Measurements from ENCODE around the gene PCDHGA1.
"Not testable (repeated sequence)": the region's sequence is repeated elsewhere in the genome, so short reads cannot be mapped to it uniquely, and the experiment has no call there.

Gene PCDHGA1

DNA sequence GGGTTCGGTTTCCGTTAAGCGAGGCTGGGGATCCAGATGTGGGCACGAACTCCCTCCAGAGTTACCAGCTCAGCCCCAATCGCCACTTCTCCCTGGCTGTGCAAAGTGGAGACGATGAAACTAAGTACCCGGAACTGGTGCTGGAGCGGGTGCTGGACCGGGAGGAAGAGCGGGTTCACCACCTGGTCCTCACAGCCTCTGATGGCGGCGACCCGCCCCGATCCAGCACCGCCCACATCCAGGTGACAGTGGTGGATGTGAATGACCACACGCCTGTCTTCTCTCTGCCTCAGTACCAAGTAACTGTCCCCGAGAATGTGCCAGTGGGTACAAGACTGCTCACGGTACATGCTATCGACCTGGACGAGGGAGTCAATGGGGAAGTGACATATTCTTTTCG is 53.0 kb downstream of the PCDHGA1 start:
- DNase-seq, result no peak

DNA sequence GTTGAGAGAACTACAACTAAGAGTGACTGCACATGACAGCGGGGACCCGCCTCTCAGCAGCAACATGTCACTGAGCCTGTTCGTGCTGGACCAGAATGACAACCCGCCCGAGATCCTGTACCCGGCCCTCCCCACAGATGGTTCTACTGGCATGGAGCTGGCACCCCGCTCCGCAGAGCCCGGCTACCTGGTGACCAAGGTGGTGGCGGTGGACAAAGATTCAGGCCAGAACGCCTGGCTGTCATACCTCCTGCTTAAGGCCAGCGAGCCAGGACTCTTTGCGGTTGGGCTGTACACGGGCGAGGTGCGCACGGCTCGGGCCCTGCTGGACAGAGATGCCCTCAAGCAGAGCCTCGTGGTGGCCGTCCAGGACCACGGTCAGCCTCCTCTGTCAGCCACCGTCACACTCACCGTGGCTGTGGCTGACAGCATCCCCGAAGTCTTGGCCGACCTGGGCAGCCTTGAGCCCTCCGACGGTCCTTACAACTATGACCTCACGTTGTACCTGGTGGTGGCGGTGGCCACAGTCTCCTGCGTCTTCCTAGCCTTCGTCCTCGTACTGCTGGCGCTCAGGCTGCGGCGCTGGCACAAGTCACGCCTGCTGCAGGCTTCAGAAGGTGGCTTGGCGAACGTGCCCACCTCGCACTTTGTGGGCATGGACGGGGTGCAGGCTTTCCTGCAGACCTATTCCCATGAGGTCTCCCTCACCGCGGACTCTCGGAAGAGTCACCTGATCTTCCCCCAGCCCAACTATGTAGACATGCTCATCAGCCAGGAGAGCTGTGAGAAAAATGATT is 54.4 kb downstream of the PCDHGA1 start:
- no peak for DNase-seq

DNA sequence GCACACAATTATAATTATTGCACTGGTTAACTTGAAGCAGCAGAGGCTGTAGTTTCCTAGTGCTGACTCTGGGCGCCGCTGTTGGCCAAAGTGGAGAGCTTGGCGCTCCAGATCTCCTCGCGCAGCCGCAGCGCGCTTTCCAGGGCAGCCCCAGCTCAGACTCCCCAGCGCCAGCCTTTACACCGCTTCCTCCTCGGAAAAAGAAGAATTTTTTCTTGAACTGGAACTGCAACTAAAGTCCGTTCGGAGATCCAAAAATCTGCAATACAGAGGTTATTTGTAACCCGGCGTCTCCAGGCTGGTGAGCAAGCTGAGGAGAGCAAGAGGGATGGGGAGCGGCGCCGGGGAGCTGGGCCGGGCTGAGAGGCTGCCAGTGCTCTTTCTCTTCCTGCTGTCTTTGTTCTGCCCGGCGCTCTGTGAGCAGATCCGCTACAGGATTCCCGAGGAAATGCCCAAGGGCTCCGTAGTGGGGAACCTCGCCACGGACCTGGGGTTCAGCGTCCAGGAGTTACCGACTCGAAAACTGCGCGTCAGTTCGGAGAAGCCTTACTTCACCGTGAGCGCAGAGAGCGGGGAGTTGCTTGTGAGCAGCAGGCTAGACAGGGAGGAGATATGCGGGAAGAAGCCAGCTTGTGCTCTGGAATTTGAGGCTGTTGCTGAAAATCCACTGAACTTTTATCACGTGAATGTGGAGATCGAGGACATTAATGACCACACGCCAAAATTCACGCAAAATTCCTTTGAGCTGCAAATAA is 57.4 kb downstream of the PCDHGA1 start, which contains the start of gene PCDHGB4:
TSS of gene PCDHGB4 (plus strand) at position 142 of the 755 bp plus-strand sequence. CDS start at position 329, 187 bp downstream.
- not testable (repeated sequence) for DNase-seq

DNA sequence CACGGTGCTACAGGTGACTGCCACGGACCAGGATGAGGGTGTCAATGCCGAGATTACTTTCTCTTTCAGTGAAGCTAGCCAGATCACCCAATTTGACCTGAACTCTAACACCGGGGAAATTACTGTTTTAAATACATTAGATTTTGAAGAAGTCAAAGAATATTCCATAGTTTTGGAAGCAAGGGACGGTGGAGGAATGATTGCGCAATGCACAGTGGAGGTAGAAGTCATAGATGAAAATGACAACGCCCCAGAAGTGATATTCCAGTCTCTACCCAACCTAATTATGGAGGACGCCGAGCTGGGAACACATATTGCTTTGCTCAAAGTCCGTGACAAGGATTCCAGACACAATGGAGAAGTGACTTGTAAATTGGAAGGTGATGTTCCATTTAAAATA is 58.3 kb downstream of the PCDHGA1 start:
- DNase-seq, result no peak

DNA sequence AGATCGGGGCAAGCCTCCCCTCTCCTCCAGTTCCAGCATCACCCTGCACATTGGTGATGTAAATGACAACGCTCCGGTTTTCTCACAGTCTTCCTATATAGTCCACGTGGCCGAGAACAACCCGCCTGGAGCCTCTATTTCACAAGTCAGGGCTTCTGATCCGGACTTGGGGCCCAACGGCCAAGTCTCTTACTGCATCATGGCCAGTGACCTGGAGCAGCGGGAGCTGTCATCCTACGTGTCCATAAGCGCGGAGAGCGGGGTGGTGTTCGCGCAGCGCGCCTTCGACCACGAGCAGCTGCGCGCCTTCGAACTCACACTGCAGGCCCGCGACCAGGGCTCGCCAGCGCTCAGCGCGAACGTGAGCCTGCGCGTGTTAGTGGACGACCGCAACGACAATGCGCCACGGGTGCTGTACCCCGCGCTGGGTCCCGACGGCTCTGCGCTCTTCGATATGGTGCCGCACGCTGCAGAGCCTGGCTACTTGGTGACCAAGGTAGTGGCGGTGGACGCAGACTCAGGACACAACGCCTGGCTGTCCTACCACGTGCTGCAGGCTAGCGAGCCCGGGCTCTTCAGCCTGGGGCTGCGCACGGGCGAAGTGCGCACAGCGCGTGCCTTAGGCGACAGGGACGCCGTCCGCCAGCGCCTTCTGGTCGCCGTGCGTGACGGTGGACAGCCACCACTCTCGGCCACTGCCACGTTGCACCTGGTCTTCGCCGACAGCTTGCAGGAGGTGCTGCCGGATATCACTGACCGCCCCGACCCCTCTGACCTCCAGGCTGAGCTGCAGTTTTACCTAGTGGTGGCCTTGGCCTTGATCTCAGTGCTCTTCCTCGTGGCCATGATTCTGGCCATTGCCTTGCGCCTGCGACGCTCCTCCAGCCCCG is 59.1 kb downstream of the PCDHGA1 start:
- DNase-seq, result no peak

DNA sequence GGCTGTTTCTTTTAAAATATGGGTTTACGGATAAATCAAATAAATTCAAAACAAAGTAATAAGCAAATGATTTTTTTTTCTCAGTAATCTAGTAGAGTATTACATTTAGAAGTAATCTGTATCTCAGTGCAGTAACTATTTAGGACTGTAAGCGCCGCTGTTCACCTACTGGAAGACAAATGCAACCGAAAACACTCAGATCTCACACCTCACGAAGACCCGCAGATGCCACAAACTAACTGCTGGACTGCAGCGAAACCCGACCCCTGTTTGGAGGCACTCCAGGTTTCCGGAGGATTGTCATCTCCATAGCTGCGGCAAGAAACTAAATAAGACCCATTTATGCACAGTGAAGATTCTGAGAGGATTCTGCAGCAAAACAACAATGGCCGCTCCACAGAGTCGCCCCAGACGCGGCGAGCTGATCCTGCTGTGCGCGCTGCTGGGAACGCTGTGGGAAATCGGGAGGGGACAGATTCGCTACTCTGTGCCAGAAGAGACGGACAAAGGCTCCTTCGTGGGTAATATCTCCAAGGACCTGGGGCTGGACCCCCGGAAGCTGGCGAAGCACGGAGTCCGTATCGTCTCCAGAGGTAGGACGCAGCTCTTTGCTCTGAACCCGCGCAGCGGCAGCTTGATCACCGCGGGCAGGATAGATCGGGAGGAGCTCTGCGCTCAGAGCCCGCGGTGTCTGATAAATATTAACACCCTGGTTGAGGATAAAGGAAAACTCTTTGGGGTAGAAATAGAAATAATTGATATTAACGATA is 62.3 kb downstream of the PCDHGA1 start, which contains the start of gene PCDHGA8:
TSS of gene PCDHGA8 (plus strand) at position 205 of the 770 bp plus-strand sequence. CDS start at position 386, 181 bp downstream.
- no peak for DNase-seq

DNA sequence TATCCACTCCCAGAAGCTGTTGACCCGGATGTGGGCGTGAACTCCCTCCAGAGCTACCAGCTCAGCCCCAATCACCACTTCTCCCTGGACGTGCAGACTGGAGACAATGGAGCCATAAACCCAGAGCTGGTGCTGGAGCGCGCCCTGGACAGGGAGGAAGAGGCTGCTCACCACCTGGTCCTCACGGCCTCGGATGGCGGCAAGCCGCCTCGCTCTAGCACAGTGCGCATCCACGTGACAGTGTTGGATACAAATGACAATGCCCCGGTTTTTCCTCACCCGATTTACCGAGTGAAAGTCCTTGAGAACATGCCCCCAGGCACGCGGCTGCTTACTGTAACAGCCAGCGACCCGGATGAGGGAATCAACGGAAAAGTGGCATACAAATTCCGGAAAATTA is 63.0 kb downstream of the PCDHGA1 start:
- DNase-seq, result no peak

DNA sequence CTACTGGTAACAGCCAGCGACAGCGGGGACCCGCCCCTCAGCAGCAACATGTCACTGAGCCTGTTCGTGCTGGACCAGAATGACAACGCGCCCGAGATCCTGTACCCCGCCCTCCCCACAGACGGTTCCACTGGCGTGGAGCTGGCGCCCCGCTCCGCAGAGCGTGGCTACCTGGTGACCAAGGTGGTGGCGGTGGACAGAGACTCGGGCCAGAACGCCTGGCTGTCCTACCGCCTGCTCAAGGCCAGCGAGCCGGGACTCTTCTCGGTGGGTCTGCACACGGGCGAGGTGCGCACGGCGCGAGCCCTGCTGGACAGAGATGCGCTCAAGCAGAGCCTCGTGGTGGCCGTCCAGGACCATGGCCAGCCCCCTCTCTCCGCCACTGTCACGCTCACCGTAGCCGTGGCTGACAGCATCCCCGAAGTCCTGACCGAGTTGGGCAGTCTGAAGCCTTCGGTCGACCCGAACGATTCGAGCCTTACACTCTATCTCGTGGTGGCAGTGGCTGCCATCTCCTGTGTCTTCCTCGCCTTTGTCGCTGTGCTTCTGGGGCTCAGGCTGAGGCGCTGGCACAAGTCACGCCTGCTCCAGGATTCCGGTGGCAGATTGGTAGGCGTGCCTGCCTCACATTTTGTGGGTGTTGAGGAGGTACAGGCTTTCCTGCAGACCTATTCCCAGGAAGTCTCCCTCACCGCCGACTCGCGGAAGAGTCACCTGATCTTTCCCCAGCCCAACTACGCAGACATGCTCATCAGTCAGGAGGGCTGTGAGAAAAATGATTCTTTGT is 64.3 kb downstream of the PCDHGA1 start:
- DNase-seq, result not testable (repeated sequence)

DNA sequence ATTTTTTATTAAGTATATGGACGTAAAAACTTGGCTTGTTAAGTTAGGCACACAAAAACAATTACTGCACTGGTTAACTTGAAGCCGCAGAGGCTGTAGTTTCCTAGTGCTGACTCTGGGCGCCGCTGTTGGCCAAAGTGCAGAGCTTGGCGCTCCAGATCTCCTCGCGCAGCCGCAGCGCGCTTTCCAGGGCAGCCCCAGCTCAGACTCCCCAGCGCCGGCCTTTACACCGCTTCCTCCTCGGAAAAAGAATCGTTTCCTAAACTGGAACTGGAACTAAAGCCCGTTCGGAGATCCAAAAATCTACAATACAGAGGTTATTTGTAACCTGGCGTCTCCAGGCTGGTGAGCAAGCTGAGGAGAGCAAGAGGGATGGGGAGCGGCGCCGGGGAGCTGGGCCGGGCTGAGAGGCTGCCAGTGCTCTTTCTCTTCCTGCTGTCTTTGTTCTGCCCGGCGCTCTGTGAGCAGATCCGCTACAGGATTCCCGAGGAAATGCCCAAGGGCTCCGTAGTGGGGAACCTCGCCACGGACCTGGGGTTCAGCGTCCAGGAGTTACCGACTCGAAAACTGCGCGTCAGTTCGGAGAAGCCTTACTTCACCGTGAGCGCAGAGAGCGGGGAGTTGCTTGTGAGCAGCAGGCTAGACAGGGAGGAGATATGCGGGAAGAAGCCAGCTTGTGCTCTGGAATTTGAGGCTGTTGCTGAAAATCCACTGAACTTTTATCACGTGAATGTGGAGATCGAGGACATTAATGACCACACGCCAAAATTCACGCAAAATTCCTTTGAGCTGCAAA is 67.6 kb downstream of the PCDHGA1 start, which contains the start of gene PCDHGB5:
TSS of gene PCDHGB5 (plus strand) at position 192 of the 796 bp plus-strand sequence. CDS start at position 373, 181 bp downstream.
- peak; percentile 6 for DNase-seq

DNA sequence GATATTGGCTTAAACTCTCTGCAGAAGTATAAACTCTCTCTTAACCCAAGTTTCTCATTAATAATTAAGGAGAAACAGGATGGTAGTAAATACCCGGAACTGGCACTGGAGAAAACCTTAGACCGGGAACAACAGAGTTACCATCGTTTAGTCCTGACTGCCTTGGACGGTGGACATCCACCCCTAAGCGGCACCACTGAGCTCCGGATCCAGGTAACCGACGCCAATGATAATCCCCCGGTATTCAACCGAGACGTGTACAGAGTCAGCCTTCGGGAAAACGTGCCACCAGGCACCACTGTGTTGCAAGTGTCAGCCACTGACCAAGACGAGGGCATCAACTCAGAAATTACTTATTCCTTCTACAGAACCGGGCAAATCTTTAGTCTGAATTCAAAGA is 68.3 kb downstream of the PCDHGA1 start:
- no peak for DNase-seq

DNA sequence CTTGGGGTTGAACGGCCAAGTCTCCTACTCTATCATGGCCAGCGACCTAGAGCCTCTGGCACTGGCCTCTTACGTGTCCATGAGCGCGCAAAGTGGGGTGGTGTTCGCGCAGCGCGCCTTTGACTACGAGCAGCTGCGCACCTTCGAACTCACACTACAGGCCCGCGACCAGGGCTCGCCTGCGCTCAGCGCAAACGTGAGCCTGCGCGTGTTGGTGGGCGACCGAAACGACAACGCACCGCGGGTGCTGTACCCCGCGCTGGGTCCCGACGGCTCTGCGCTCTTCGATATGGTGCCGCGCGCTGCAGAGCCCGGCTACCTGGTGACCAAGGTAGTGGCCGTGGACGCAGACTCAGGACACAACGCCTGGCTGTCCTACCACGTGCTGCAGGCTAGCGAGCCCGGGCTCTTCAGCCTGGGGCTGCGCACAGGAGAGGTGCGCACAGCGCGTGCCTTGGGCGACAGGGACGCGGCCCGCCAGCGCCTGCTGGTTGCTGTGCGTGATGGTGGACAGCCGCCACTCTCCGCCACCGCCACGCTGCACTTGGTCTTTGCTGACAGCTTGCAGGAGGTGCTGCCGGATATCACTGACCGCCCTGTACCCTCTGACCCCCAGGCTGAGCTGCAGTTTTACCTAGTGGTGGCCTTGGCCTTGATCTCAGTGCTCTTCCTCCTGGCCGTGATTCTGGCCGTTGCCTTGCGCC is 69.4 kb downstream of the PCDHGA1 start:
- DNase-seq, result no peak

DNA sequence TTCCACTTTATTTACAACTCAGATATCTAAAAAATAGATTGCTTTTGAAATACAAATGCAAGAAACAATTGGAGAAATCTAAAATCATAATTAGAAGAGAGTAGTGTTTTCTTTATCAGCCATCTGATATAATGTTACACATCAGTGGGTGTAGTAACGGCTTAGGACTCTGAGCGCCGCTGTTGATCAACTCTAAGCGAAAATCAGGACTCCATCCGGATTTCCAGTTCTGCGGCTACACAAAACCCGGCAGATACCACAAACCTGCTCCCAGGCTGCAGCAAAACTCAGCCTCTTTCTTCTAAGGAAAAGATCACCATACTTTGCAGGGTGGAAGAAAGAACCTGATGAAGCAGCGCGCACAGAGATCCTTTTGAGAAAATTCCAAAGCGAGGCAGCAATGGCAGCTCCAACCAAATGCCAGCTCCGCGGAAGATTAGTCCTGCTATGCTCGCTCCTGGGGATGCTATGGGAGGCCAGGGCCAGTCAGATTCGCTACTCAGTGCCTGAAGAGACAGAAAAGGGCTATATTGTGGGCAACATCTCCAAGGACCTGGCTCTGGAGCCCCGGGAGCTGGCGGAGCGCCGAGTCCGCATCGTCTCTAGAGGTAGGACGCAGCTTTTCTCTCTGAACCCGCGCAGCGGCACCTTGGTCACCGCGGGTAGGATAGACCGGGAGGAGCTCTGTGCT is 72.4 kb downstream of the PCDHGA1 start, which contains the start of gene PCDHGA9:
TSS of gene PCDHGA9 (plus strand) at position 226 of the 691 bp plus-strand sequence. CDS start at position 401, 175 bp downstream.
- DNase-seq, result no peak

DNA sequence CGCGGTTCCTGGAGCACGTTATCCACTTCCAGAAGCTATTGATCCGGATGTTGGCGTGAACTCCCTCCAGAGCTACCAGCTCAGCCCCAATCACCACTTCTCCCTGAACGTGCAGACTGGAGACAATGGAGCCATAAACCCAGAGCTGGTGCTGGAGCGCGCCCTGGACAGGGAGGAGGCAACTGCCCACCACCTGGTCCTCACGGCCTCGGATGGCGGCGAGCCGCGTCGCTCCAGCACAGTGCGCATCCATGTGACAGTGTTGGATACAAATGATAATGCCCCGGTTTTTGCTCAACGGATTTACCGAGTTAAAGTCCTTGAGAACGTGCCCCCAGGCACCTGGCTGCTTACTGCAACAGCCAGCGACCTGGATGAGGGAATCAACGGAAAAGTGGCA is 73.1 kb downstream of the PCDHGA1 start:
- DNase-seq, result no peak

DNA sequence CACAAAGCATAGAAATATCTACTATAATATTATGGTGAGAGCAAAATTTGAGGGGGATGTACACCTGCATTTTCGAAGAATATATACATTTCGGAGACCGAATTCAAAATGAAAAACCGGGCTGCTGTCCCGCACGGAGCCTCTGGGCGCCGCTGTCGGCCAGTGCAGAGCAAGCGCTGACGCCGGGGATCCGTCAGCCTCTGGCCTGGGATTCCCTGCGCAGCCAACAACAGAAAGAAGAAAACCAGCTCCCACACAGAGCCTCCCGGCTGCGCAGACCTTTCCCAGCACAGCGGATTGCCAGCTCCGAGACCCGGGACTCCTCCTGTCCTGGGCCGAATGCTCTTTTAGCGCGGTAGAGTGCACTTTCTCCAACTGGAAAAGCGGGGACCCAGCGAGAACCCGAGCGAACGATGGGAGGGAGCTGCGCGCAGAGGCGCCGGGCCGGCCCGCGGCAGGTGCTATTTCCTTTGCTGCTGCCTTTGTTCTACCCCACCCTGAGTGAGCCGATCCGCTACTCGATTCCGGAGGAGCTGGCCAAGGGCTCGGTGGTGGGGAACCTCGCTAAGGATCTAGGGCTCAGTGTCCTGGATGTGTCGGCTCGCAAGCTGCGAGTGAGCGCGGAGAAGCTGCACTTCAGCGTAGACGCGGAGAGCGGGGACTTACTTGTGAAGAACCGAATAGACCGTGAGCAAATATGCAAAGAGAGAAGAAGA is 77.6 kb downstream of the PCDHGA1 start, which contains the start of gene PCDHGB6:
TSS of gene PCDHGB6 (plus strand) at position 232 of the 716 bp plus-strand sequence. CDS start at position 414, 182 bp downstream.
- DNase-seq, result peak; percentile 8

DNA sequence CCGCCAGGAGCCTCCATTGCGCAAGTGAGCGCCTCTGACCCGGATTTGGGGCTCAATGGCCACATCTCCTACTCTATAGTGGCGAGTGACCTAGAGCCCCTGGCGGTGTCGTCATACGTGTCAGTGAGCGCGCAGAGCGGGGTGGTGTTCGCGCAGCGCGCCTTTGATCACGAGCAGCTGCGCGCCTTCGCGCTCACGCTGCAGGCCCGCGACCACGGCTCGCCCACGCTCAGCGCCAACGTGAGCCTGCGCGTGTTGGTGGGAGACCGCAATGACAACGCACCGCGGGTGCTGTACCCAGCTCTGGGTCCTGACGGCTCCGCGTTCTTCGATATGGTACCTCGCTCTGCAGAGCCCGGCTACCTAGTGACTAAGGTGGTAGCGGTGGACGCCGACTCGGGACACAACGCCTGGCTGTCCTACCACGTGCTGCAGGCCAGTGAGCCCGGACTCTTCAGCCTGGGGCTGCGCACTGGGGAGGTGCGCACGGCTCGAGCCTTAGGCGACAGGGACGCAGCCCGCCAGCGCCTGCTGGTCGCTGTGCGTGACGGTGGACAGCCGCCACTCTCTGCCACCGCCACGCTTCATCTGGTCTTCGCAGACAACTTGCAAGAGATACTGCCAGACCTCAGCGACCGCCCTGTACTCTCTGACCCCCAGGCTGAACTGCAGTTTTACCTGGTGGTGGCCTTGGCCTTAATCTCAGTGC is 79.4 kb downstream of the PCDHGA1 start:
- DNase-seq, result no peak

DNA sequence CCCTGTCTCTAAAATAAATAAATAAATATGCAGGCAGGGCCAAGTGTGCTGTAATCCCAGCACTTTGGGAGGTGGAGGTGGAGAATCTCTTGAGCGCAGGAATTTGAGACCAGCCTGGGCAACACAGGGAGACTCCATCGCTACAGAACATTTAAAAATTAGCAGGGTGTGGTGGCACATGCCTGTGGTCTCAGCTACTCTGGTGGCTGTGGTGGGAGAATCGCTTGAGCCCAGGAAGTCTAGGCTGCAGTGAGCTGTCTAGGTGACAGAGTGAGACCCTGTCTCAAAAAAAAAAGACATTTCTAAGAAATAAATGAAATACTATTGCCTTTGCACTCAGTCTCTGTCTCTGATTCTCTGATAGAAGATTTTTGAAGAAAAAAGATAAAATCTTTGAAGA is 81.3 kb downstream of the PCDHGA1 start:
- no peak for DNase-seq

DNA sequence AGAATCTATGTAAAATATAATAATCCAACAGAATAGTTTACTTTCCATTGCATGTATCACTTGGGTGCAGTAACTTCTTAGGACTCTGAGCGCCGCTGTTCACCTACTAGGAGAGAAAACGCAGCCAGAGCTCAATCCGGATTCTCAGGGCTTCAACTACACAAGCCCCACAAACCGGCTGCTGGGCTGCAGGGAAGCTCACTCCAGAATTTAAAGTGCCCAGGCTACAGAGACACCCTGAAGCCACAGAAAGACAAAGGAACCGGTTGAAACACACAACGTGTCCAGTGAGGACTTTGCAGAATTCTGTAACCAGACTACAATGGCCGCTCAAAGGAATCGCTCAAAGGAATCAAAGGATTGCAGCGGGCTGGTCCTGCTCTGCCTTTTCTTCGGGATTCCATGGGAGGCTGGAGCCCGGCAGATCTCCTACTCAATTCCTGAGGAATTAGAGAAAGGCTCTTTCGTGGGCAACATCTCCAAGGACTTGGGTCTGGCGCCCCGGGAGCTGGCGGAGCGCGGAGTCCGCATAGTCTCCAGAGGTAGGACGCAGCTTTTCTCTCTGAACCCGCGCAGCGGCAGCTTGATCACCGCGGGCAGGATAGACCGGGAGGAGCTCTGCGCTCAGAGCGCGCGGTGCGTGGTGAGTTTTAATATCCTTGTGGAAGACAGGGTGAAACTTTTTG is 82.7 kb downstream of the PCDHGA1 start, which contains the start of gene PCDHGA10:
TSS of gene PCDHGA10 (plus strand) at position 134 of the 686 bp plus-strand sequence. CDS start at position 323, 189 bp downstream.
- DNase-seq, result peak; percentile 52
